Measurements from ENCODE around the gene DPP9.

DNA sequence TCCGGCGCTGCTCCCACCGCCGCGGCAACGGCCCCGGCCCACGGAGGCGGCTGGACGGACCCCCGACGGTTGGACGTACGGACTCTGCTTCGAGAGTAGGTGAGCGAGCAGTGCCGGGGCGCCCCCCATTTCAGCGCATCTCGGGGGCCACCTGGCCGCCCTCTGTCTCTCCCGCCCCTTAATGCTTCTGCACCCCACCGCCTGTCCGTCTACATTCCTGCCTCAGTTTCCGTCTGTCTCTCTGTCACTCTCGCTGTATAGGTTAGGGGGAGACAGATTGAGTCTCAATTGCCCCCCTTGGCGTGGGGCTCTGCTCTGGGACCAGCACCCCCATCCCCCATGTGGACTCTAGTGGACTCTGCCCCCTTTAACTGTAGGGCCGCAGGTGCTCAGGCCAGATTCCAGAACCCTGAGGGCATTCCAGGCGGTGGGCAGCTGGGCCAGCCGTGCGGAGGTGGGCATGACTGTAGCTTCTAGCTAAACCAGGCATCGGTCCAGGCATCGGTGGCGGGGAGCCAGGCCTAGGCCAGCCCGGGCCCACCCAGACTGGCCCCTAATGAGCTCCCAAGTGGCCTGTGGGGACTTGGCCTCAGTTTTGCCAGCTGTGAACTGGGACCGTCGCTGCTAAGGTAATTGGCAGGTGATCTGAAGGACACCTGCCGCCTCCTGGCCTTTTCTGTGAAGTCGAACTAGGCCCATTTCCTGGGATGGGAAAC lies 84.0 kb downstream of the DPP9 start:
- TF ChIP-seq SP1 (IDR thresholded peaks at IDR 0.05) (no peak), ELF4 (IDR thresholded peaks at IDR 0.05) (no peak), PKNOX1 (IDR thresholded peaks at IDR 0.05) (no peak), FOXK2 (IDR thresholded peaks at IDR 0.05) (no peak), NFRKB (IDR thresholded peaks at IDR 0.05) (no peak), TARDBP (IDR thresholded peaks at IDR 0.05) (no peak), FOXM1 (IDR thresholded peaks at IDR 0.05; ENCODE audit: borderline replicate concordance) (no peak), BHLHE40 (IDR thresholded peaks at IDR 0.05; ENCODE audit: borderline replicate concordance) (no peak), CTBP1 (IDR thresholded peaks at IDR 0.05; ENCODE audit: borderline replicate concordance) (no peak), ZNF384 (IDR thresholded peaks at IDR 0.05) (no peak), HDGF (IDR thresholded peaks at IDR 0.05; ENCODE audit: borderline replicate concordance) (no peak), FOXA1 (IDR thresholded peaks at IDR 0.05) (no peak)

All from HEK293T (cell line).